Sigmoid colon (tissue), 7 donors: ENCODE data around the gene DIPK1B. TPM values are rescaled to one million over a fixed set of nuclear protein-coding genes. Genes with fewer than 3 reads are reported as not detected.
"Not testable (repeated sequence)": the region's sequence is repeated elsewhere in the genome, so short reads cannot be mapped to it uniquely, and the experiment has no call there.

ENCODE experiments used
- DNase-seq: peaks from one replicate; pipeline ENCODE4 v3.0.0-alpha.2; 2019
- H3K27ac ChIP-seq, 4 donors: fragments of 200-600 bp; sonication (generic); one replicate each; pipeline ENCODE4 v1.5.1; 2016 to 2019; ENCODE audit warnings: mild to moderate bottlenecking in 1 of 4
- H3K27me3 ChIP-seq, 3 donors: fragments of 200-600 bp; sonication (generic); one replicate each; pipeline ENCODE4 v1.5.1; 2019; ENCODE audit warnings: mild to moderate bottlenecking in 1 of 3
- H3K36me3 ChIP-seq, 4 donors: fragments of 200-600 bp; sonication (generic); one replicate each; pipeline ENCODE4 v1.5.1; 2016 to 2019
- H3K4me1 ChIP-seq, 4 donors: fragments of 200-600 bp; sonication (generic); one replicate each; pipeline ENCODE4 v1.5.1; 2017 to 2019
- H3K4me3 ChIP-seq, 4 donors: fragments of 200-600 bp; sonication (generic); one replicate each; pipeline ENCODE4 v1.5.1; 2017 to 2019; ENCODE audit warnings: mild to moderate bottlenecking in 2 of 4, moderate library complexity in 1 of 4
- H3K9me3 ChIP-seq, 4 donors: fragments of 200-600 bp in 3 of 4; sonication (generic) in 3 of 4; one replicate each; pipeline versions ENCODE4 v1.5.1 to v1.6.1; 2013 to 2019
- EP300 ChIP-seq, 4 donors: sonication (generic); formaldehyde crosslinking; IDR thresholded peaks; one replicate each; pipeline ENCODE4 v1.6.1; 2017; ENCODE audit warnings: antibody characterized with exemption in 4 of 4
- POLR2A ChIP-seq, 2 donors: fragments of 450-650 bp; IDR thresholded peaks; one replicate each; pipeline ENCODE4 v1.6.1; 2016; ENCODE audit warnings: antibody characterized with exemption in 2 of 2, mild to moderate bottlenecking in 2 of 2, moderate library complexity in 2 of 2
- POLR2AphosphoS5 ChIP-seq, 4 donors: sonication (generic); formaldehyde crosslinking; IDR thresholded peaks; one replicate each; pipeline ENCODE4 v1.6.1; 2017; ENCODE audit warnings: antibody characterized with exemption in 4 of 4
- WGBS, 2 donors: extraction: QIAGEN DNeasy Blood & Tissue Kit; methylation state at CpG; one replicate each; pipeline ENCODE4 v1.1.7; 2013; 5-methylcytosine and 5-hydroxymethylcytosine counted together
- intact Hi-C: fragments of 100-400 bp; cut with DNase I; formaldehyde crosslinking; loops from one replicate; pipeline ENCODE4 v1.15.1; 2023
- polyA plus RNA-seq, 3 donors: library from polyadenylated mRNA; stranded (reverse); fragments of 200-250 nt; gene quantifications; one replicate each; pipeline ENCODE4 v1.2.3, GENCODE V29; 2013
- total RNA-seq, 4 donors: library from RNA; depleted of rRNA; stranded (reverse); fragments of >200 nt; gene quantifications; one replicate each; pipeline ENCODE4 v1.1.0, GENCODE V29; 2016
- TF ChIP-seq, protein P1 (sequence below), 4 experiments: fragments of 450-650 bp in 3 of 4; fragments of 200-600 bp in 1 of 4; IDR thresholded peaks; one replicate each; pipeline ENCODE4 v1.5.1; 2016 to 2019; ENCODE audit warnings: antibody characterized with exemption in 4 of 4, mild to moderate bottlenecking in 3 of 4, moderate library complexity in 2 of 4
- donor health status: healthy with polysubstance abuse.
- donor health status: Bipolar disorder and iron deficiency.
- donor health status: healthy.

DIPK1B gene
- total and polyA plus RNA-seq, 7 donors = 0.23 to 18.3 (median 9.6) TPM

- no peak for TF ChIP-seq EP300 (IDR thresholded peaks at IDR 0.05)
- TF ChIP-seq, protein P1, sequence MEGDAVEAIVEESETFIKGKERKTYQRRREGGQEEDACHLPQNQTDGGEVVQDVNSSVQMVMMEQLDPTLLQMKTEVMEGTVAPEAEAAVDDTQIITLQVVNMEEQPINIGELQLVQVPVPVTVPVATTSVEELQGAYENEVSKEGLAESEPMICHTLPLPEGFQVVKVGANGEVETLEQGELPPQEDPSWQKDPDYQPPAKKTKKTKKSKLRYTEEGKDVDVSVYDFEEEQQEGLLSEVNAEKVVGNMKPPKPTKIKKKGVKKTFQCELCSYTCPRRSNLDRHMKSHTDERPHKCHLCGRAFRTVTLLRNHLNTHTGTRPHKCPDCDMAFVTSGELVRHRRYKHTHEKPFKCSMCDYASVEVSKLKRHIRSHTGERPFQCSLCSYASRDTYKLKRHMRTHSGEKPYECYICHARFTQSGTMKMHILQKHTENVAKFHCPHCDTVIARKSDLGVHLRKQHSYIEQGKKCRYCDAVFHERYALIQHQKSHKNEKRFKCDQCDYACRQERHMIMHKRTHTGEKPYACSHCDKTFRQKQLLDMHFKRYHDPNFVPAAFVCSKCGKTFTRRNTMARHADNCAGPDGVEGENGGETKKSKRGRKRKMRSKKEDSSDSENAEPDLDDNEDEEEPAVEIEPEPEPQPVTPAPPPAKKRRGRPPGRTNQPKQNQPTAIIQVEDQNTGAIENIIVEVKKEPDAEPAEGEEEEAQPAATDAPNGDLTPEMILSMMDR (IDR thresholded peaks at IDR 0.05) = no peak
- no peak for TF ChIP-seq POLR2A (IDR thresholded peaks at IDR 0.05)
- TF ChIP-seq POLR2AphosphoS5 (IDR thresholded peaks at IDR 0.05) = no peak
- DNase-seq = no peak
- Histone ChIP-seq H3K27ac (no peak overlapping the region), H3K27me3 (no peaks in the 10 kb centered on the region), H3K9me3 (no peaks in the 10 kb centered on the region), H3K4me3 (no peak overlapping the region), H3K4me1 (peaks cover 0 to 17% (median 15%) of the 10 kb centered on the region in 4 donors), H3K36me3 (no peaks in the 10 kb centered on the region)
- intact Hi-C loops = no loop called here
- WGBS, 2 donors = 65 to 89% methylated on average over 12 of the region's 12 CpGs
Observed at GRCh38 chr9:136703276-136703860, 9.0 kb upstream of the DIPK1B start.

GRCh38 chr9:136704741-136705140 lies 7.6 kb upstream of the DIPK1B start:
- H3K9me3 ChIP-seq, H3K36me3 ChIP-seq, H3K4me3 ChIP-seq, DNase-seq, H3K27ac ChIP-seq, intact Hi-C loops, H3K27me3 ChIP-seq: not testable (repeated sequence)
- peaks cover 0 to 16% (median 13%) of the 10 kb centered on the region in 4 donors for H3K4me1 ChIP-seq
- 57 to 85% methylated on average over 8 of the region's 8 CpGs for WGBS, 2 donors

DNA sequence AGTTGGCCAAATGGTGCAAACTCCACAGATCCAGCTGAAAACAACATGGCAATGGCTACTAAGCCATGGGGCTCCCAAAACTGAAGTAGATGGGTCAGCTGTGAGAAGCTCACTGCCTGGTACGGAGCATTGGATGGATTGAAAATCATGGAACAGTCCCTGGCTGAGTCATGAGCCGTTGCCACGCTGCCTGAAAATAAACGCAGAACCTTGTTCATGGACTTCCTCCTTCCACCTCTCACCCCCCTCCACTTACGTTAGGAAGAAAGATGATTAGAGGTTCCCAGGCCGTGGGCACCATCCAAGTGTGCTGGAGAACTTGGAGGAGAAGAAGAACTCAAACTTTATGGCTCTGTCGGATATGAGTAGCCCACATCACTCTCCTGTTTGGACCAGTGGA lies 6.8 kb upstream of the DIPK1B start:
- intact Hi-C loops = no loop called here

GRCh38 chr9:136707011-136707410 lies 5.4 kb upstream of the DIPK1B start:
- Histone ChIP-seq H3K4me3 (no peak overlapping the region), H3K36me3 (no peaks in the 10 kb centered on the region), H3K4me1 (peaks cover 0 to 8% (median 7%) of the 10 kb centered on the region in 4 donors), H3K27me3 (peaks cover 0 to 6% (median 5%) of the 10 kb centered on the region in 3 donors), H3K9me3 (no peaks in the 10 kb centered on the region), H3K27ac (no peak overlapping the region)
- no peak for DNase-seq
- WGBS, 2 donors = 82 to 95% methylated on average over 7 of the region's 7 CpGs
- intact Hi-C loops = no loop called here
- TF ChIP-seq, protein P1 (IDR thresholded peaks at IDR 0.05) = no peak
- TF ChIP-seq EP300 (IDR thresholded peaks at IDR 0.05) (no peak), POLR2AphosphoS5 (IDR thresholded peaks at IDR 0.05) (no peak), POLR2A (IDR thresholded peaks at IDR 0.05) (no peak)

More for the DNA sequence above, 6.8 kb upstream of the DIPK1B start:
- TF ChIP-seq EP300 (IDR thresholded peaks at IDR 0.05) (no peak), POLR2A (IDR thresholded peaks at IDR 0.05) (no peak)
- Histone ChIP-seq H3K4me1 (peaks cover 0 to 7% (median 5%) of the 10 kb centered on the region in 4 donors), H3K27ac (no peak overlapping the region), H3K27me3 (no peaks in the 10 kb centered on the region), H3K4me3 (no peak overlapping the region), H3K36me3 (no peaks in the 10 kb centered on the region), H3K9me3 (no peaks in the 10 kb centered on the region)
- DNase-seq = no peak
- WGBS, 2 donors = 37 to 52% methylated on average over 7 of the region's 7 CpGs

DNA sequence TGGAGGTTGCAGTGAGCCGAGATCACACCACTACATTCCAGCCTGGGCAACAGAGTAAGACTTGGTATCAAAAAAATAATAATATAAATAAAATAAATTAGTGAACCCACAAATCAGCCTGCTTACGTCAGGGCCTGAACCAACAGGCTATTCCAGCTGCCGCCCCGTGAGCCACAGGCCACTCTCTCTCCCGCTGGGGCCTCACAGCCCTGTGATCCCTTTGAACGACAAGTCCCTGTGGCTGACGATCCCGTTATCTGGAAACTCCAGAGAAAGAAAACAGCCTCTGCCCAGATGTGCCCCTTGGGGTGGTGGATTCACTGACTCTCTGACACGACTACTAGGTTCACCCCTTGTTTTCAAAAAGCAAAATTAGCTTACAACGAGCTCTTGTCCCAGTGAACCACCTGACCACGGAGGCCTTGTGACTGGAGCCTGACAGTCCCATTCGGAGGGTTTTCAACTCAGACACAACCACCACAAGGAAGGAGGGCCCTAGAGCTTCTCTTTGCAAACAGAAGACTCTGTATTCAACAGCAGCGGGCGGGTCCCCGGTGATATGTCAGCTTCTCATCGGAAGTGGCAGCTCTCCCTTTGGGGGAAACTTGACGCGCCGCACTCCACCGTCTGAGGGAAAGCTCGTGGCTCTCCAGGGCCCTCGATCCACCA lies 4.4 kb upstream of the DIPK1B start:
- no peaks in the 10 kb centered on the region for H3K9me3 ChIP-seq
- H3K27ac ChIP-seq = no peak overlapping the region
- no peaks in the 10 kb centered on the region for H3K36me3 ChIP-seq
- peaks cover 0 to 15% (median 13%) of the 10 kb centered on the region in 4 donors for H3K4me1 ChIP-seq
- 87 to 88% methylated on average over 22 of the region's 22 CpGs for WGBS, 2 donors
- H3K4me3 ChIP-seq = no peak overlapping the region
- peaks cover 0 to 12% (median 11%) of the 10 kb centered on the region in 3 donors for H3K27me3 ChIP-seq
- TF ChIP-seq POLR2A (IDR thresholded peaks at IDR 0.05) (no peak), EP300 (IDR thresholded peaks at IDR 0.05) (no peak), POLR2AphosphoS5 (IDR thresholded peaks at IDR 0.05) (no peak)
- TF ChIP-seq, protein P1 (IDR thresholded peaks at IDR 0.05) = no peak
- intact Hi-C loops = no loop called here
- DNase-seq = no peak
